Fibroblast of the aortic adventitia (primary cell): Measurements from ENCODE around the gene PSME3. TPM values are rescaled to one million over a fixed set of nuclear protein-coding genes. Genes with fewer than 3 reads are reported as not detected.

Experiments used
- DNase-seq: peaks from one replicate; pipeline ENCODE4 v3.0.0-alpha.2; 2010; ENCODE audit warnings: low read depth
- H3K4me3 ChIP-seq: 2 replicates; pipeline ENCODE4 v1.5.1; 2011; ENCODE audit warnings: low read depth, mild to moderate bottlenecking, control low read depth, low read length, moderate library complexity
- CTCF ChIP-seq: IDR thresholded peaks from 2 replicates; pipeline ENCODE4 v1.5.1; 2011; ENCODE audit warnings: mild to moderate bottlenecking, low read length, control low read depth, inconsistent platforms; ENCODE audit not compliant: insufficient read depth
- total RNA-seq: library from RNA; depleted of rRNA; stranded (reverse); fragments of >200 nt; gene quantifications from 2 replicates; pipeline ENCODE4 v1.2.3, GENCODE V29; 2012; ENCODE audit warnings: low replicate concordance

PSME3 gene
- total RNA-seq, 1 donor: 101 TPM

- no peak for DNase-seq
- no peak overlapping the region for H3K4me3 ChIP-seq
- TF ChIP-seq CTCF: no peak
Observed at GRCh38 chr17:42792545-42792944, 40.7 kb upstream of the PSME3 start.

GRCh38 chr17:42795061-42795460, 38.1 kb upstream of the PSME3 start:
- no peak for DNase-seq
- H3K4me3 ChIP-seq: no peak overlapping the region
- no peak for TF ChIP-seq CTCF

GRCh38 chr17:42795465-42795864, 37.7 kb upstream of the PSME3 start:
- H3K4me3 ChIP-seq: no peak overlapping the region
- TF ChIP-seq CTCF: no peak
- DNase-seq: no peak

- TF ChIP-seq CTCF: no peak
- no peak for DNase-seq
Observed at GRCh38 chr17:42796066-42796758, 37.0 kb upstream of the PSME3 start.

GRCh38 chr17:42797067-42798007, 35.9 kb upstream of the PSME3 start:
- TF ChIP-seq CTCF: no peak
- no peak for DNase-seq

More at GRCh38 chr17:42796066-42796758, 37.0 kb upstream of the PSME3 start:
- H3K4me3 ChIP-seq: no peak overlapping the region

GRCh38 chr17:42798011-42798382, 35.2 kb upstream of the PSME3 start:
- H3K4me3 ChIP-seq: peak overlapping the region; percentile 97
- TF ChIP-seq CTCF: no peak
- DNase-seq: no peak

More at GRCh38 chr17:42797067-42798007, 35.9 kb upstream of the PSME3 start:
- H3K4me3 ChIP-seq: peak overlapping the region; percentile 97
